Suppressor macrophage (primary cell): ENCODE measurements around the gene PTTG1IP.
"Not testable (repeated sequence)": the region's sequence is repeated elsewhere in the genome, so short reads cannot be mapped to it uniquely, and the experiment has no call there.

Source experiments
- DNase-seq, 4 experiments: peaks; one replicate each; pipeline ENCODE4 v3.0.0-alpha.2; 2020 to 2022

The PTTG1IP gene

GRCh38 chr21:44881198-44881872, 7.8 kb upstream of the PTTG1IP start:
- DNase-seq: no peak

GRCh38 chr21:44880405-44881197, 7.1 kb upstream of the PTTG1IP start:
- DNase-seq: peak; percentile 80 to 98 (median 88)

GRCh38 chr21:44879238-44879637, 5.7 kb upstream of the PTTG1IP start:
- not testable (repeated sequence) for DNase-seq

GRCh38 chr21:44878053-44878982, 4.8 kb upstream of the PTTG1IP start:
- peak; percentile 74 to 89 (median 83) for DNase-seq

- no peak for DNase-seq
Observed at GRCh38 chr21:44876849-44877575, 3.5 kb upstream of the PTTG1IP start.

- DNase-seq: peak in 3 of 4 experiments; percentile 50 to 68 (median 51)
Observed at GRCh38 chr21:44875316-44875700, 1.8 kb upstream of the PTTG1IP start.

GRCh38 chr21:44874497-44875315, 1.2 kb upstream of the PTTG1IP start:
- DNase-seq: peak; percentile 64 to 87 (median 84)

GRCh38 chr21:44874240-44874496, 678 bp upstream of the PTTG1IP start:
- no peak for DNase-seq

- DNase-seq: peak; percentile 52 to 71 (median 58)
Observed at GRCh38 chr21:44872649-44873355, 688 bp downstream of the PTTG1IP start.

GRCh38 chr21:44872323-44872648, 1.2 kb downstream of the PTTG1IP start:
- no peak for DNase-seq

GRCh38 chr21:44871576-44872269, 1.8 kb downstream of the PTTG1IP start:
- DNase-seq: peak; percentile 62 to 82 (median 77)

- DNase-seq: no peak
Observed at GRCh38 chr21:44870748-44871495, 2.6 kb downstream of the PTTG1IP start.

- peak in 3 of 4 experiments; percentile 48 to 53 (median 51) for DNase-seq
Observed at GRCh38 chr21:44869781-44870747, 3.4 kb downstream of the PTTG1IP start.

- no peak for DNase-seq
Observed at GRCh38 chr21:44868707-44869106, 4.8 kb downstream of the PTTG1IP start.

GRCh38 chr21:44867999-44868700, 5.3 kb downstream of the PTTG1IP start:
- DNase-seq: peak in 3 of 4 experiments; percentile 47 to 57 (median 55)

- DNase-seq: no peak
Observed at GRCh38 chr21:44867464-44867863, 6.0 kb downstream of the PTTG1IP start.

- no peak for DNase-seq
Observed at GRCh38 chr21:44866780-44867179, 6.7 kb downstream of the PTTG1IP start.
